GM12878 (cell line): ENCODE results near the gene UROC1. TPM values are rescaled to one million over a fixed set of nuclear protein-coding genes. Genes with fewer than 3 reads are reported as not detected.

Experiments
- BCL3 ChIP-seq: IDR thresholded peaks from 2 replicates; pipeline ENCODE4 v1.6.1; 2011; ENCODE audit warnings: borderline replicate concordance, low read depth, mild to moderate bottlenecking, moderate library complexity, low read length; ENCODE audit not compliant: insufficient read depth, poor library complexity, severe bottlenecking
- BHLHE40 ChIP-seq, 2 experiments: fragments of 450-650 bp in 1 of 2; IDR thresholded peaks; 2 replicates each; pipeline ENCODE4 v1.6.1; 2011 to 2017; ENCODE audit warnings: low read depth in 2 of 2, borderline replicate concordance in 1 of 2, improper control_type of control experiment in 1 of 2, low read length in 1 of 2, mild to moderate bottlenecking in 1 of 2
- CEBPB ChIP-seq, 2 experiments: fragments of 150-350 bp in 1 of 2; IDR thresholded peaks; 2 replicates each; pipeline ENCODE4 v1.6.1; 2012 to 2014; ENCODE audit warnings: low read depth in 2 of 2, low read length in 2 of 2, borderline replicate concordance in 1 of 2, inconsistent platforms in 1 of 2
- MTA3 ChIP-seq: IDR thresholded peaks from 2 replicates; pipeline ENCODE4 v1.6.1; 2012; ENCODE audit warnings: low read length, inconsistent platforms, borderline replicate concordance
- PML ChIP-seq: IDR thresholded peaks from 2 replicates; pipeline ENCODE4 v1.6.1; 2012; ENCODE audit warnings: low read length, inconsistent platforms
- REST ChIP-seq: IDR thresholded peaks from 2 replicates; pipeline ENCODE4 v1.6.1; 2012; ENCODE audit warnings: mild to moderate bottlenecking, low read depth, low read length
- SUPT20H ChIP-seq: IDR thresholded peaks from 2 replicates; pipeline ENCODE4 v1.6.1; 2011; ENCODE audit warnings: low read depth, mild to moderate bottlenecking, low read length, moderate library complexity, borderline replicate concordance; ENCODE audit not compliant: control insufficient read depth
- ZNF592 ChIP-seq: fragments of 450-650 bp; IDR thresholded peaks from 2 replicates; pipeline ENCODE4 v1.6.1; 2017; ENCODE audit warnings: mild to moderate bottlenecking, moderate library complexity
- polyA plus RNA-seq, 11 experiments: library from polyadenylated mRNA; depleted of rRNA in 4 of 11; unstranded in 6 of 11; stranded (reverse) in 5 of 11; fragments of >200 nt; fragmentation: Nextera tagmentation in 4 of 11; fragmentation: Illumina TruSeq in 1 of 11; extraction: Ambion mirVana in 4 of 11; extraction: Trizol in 1 of 11; gene quantifications; 1 replicate in 1 of 11; 2 replicates in 10 of 11; pipeline versions ENCODE4 v1.2.1 to v1.2.3, GENCODE V29; 2011 to 2016; ENCODE audit warnings: inconsistent platforms in 2 of 11, missing spikeins in 2 of 11, low read depth in 1 of 11
- total RNA-seq, 4 experiments: library from RNA; depleted of rRNA in 3 of 4; stranded (reverse); fragments of >200 nt in 3 of 4; fragmentation: Illumina TruSeq in 1 of 4; extraction: Trizol in 1 of 4; gene quantifications; 2 replicates each; pipeline versions ENCODE4 v1.2.1 to v1.2.3, GENCODE V29; 2013 to 2021

UROC1 gene
- total and polyA plus RNA-seq, 10 of the 15 experiments (the other 5 are each of a cell fraction or from before 2014, with no cell fraction given) = 0.04 TPM; not detected in 9

- TF ChIP-seq REST (no peak), SUPT20H (no peak), CEBPB (IDR thresholded peaks at IDR 0.05; ENCODE audit: borderline replicate concordance in 1 of 2, low read depth in 2 of 2, low read length in 2 of 2) (no peak), ZNF592 (no peak), MTA3 (no peak), PML (no peak), BCL3 (no peak), BHLHE40 (IDR thresholded peaks at IDR 0.05; ENCODE audit: borderline replicate concordance in 1 of 2, low read depth in 2 of 2, low read length in 1 of 2) (no peak)
- TF ChIP-seq, all 136 proteins: peak for 0
Measured at GRCh38 chr3:126435456-126436315, 81.9 kb downstream of the UROC1 start (continued).
